Memory B cell (primary cell): Measurements from ENCODE around the gene FAM3D.

Experiments
- ATAC-seq: fragments of 150-1000 bp; cut with Tn5 transposase; 2 replicates; pipeline ENCODE4 v1.10.0; 2021; ENCODE audit warnings: low read depth, mild to moderate bottlenecking, moderate library complexity
- DNase-seq, 2 donors: peaks; one replicate each; pipeline ENCODE4 v3.0.0; 2022; ENCODE audit warnings: low spot score in 2 of 2
- H3K27ac Mint-ChIP-seq: one replicate; pipeline ENCODE4 v1.8.0; 2022; ENCODE audit warnings: mild to moderate bottlenecking, moderate library complexity, mixed read lengths
- H3K27me3 Mint-ChIP-seq: one replicate; pipeline ENCODE4 v1.8.0; 2022; ENCODE audit warnings: mixed read lengths
- H3K36me3 Mint-ChIP-seq: one replicate; pipeline ENCODE4 v1.8.0; 2022; ENCODE audit warnings: mild to moderate bottlenecking, mixed read lengths
- H3K4me1 Mint-ChIP-seq: one replicate; pipeline ENCODE4 v1.8.0; 2022; ENCODE audit warnings: mixed read lengths
- H3K4me3 Mint-ChIP-seq: one replicate; pipeline ENCODE4 v1.8.0; 2022; ENCODE audit warnings: mild to moderate bottlenecking, moderate library complexity, mixed read lengths
- H3K9me3 Mint-ChIP-seq: one replicate; pipeline ENCODE4 v1.8.0; 2022; ENCODE audit warnings: mixed read lengths

Gene FAM3D

GRCh38 chr3:58693940-58694850 lies 27.6 kb upstream of the FAM3D start:
- H3K4me1 Mint-ChIP-seq, result peaks cover 6% of the 10 kb centered on the region
- peaks cover 3% of the 10 kb centered on the region for H3K9me3 Mint-ChIP-seq

DNA sequence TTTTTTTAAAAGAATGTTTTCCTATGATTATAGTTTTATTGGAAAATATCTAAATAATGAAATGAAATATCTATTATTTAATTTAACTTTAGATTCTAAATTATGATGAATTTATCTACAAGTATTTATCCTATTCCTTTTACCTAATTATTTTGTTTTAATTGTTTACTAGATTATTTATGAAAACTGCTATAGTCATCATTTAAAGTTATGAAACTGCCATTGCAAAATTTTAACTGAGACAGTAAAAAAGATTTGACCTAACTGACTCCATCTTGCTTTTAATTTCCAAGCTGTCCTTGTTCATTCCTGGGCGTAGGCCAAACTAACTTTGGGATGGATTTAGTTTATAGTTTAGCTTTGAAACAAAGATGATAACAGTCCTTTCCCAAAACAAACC lies 25.9 kb upstream of the FAM3D start:
- DNase-seq (no peak), ATAC-seq (no peak)
- Mint-ChIP-seq H3K4me1 (peaks cover 5% of the 10 kb centered on the region), H3K4me3 (no peak overlapping the region), H3K9me3 (peaks cover 3% of the 10 kb centered on the region), H3K27me3 (peaks cover 8% of the 10 kb centered on the region), H3K27ac (no peak overlapping the region), H3K36me3 (no peaks in the 10 kb centered on the region)

More at GRCh38 chr3:58693940-58694850, 27.6 kb upstream of the FAM3D start:
- H3K27me3 Mint-ChIP-seq, result peaks cover 3% of the 10 kb centered on the region
- no peak overlapping the region for H3K27ac Mint-ChIP-seq
- ATAC-seq, result no peak
- H3K4me3 Mint-ChIP-seq, result no peak overlapping the region
- no peaks in the 10 kb centered on the region for H3K36me3 Mint-ChIP-seq
- no peak for DNase-seq

- H3K27ac Mint-ChIP-seq, result no peak overlapping the region
- no peak for ATAC-seq
- peaks cover 8% of the 10 kb centered on the region for H3K27me3 Mint-ChIP-seq
- H3K36me3 Mint-ChIP-seq, result no peaks in the 10 kb centered on the region
- DNase-seq, result no peak
- no peak overlapping the region for H3K4me3 Mint-ChIP-seq
- no peaks in the 10 kb centered on the region for H3K4me1 Mint-ChIP-seq
- peaks cover 3% of the 10 kb centered on the region for H3K9me3 Mint-ChIP-seq
These were observed 25.4 kb upstream of the FAM3D start for GRCh38 chr3:58691997-58692396.

GRCh38 chr3:58690490-58690889 lies 23.9 kb upstream of the FAM3D start:
- peaks cover 12% of the 10 kb centered on the region for H3K27me3 Mint-ChIP-seq
- H3K9me3 Mint-ChIP-seq, result peaks cover 3% of the 10 kb centered on the region
- no peak overlapping the region for H3K4me3 Mint-ChIP-seq
- no peak overlapping the region for H3K27ac Mint-ChIP-seq
- DNase-seq (no peak), ATAC-seq (no peak)
- no peaks in the 10 kb centered on the region for H3K4me1 Mint-ChIP-seq
- no peaks in the 10 kb centered on the region for H3K36me3 Mint-ChIP-seq

GRCh38 chr3:58688574-58688973 lies 22.0 kb upstream of the FAM3D start:
- H3K4me1 Mint-ChIP-seq, result no peaks in the 10 kb centered on the region
- no peaks in the 10 kb centered on the region for H3K36me3 Mint-ChIP-seq
- H3K27me3 Mint-ChIP-seq, result peaks cover 16% of the 10 kb centered on the region
- no peak overlapping the region for H3K27ac Mint-ChIP-seq
- no peak overlapping the region for H3K4me3 Mint-ChIP-seq
- DNase-seq, result no peak
- no peak for ATAC-seq
- peaks cover 3% of the 10 kb centered on the region for H3K9me3 Mint-ChIP-seq

DNA sequence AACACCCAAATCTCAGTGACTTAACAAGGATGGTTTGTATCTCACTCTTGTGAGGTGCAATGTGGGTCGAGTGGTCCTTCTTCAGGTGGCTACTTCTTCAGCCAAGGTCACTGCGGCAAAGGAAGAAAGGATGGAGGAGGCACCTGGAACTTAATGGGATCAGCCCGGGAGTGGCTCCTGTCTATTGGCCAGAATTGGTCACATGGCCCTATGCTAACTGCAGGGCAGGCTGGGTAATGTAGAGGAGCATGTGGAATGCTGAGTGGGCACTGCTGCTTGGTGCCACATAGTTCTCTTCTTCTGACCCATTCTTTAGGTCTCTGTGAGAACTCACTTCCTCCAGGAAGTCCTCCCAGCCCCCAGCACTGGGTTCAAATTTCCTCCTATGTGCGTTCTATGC lies 20.3 kb upstream of the FAM3D start:
- DNase-seq (no peak), ATAC-seq (no peak)
- Mint-ChIP-seq H3K27me3 (peaks cover 19% of the 10 kb centered on the region), H3K4me3 (no peak overlapping the region), H3K9me3 (no peaks in the 10 kb centered on the region), H3K27ac (no peak overlapping the region), H3K4me1 (no peaks in the 10 kb centered on the region), H3K36me3 (no peaks in the 10 kb centered on the region)

- H3K4me3 Mint-ChIP-seq, result no peak overlapping the region
- ATAC-seq (no peak), DNase-seq (no peak)
- no peaks in the 10 kb centered on the region for H3K4me1 Mint-ChIP-seq
- H3K27ac Mint-ChIP-seq, result no peak overlapping the region
- peaks cover 19% of the 10 kb centered on the region for H3K27me3 Mint-ChIP-seq
- H3K36me3 Mint-ChIP-seq, result no peaks in the 10 kb centered on the region
- H3K9me3 Mint-ChIP-seq, result no peaks in the 10 kb centered on the region
These were observed 19.1 kb upstream of the FAM3D start for GRCh38 chr3:58685641-58686040.

- no peak for DNase-seq
- ATAC-seq, result no peak
These were observed 16.9 kb upstream of the FAM3D start for GRCh38 chr3:58683466-58683865.

GRCh38 chr3:58683001-58683458 lies 16.5 kb upstream of the FAM3D start:
- peaks cover 15% of the 10 kb centered on the region for H3K27me3 Mint-ChIP-seq
- H3K4me3 Mint-ChIP-seq, result no peak overlapping the region
- DNase-seq (no peak), ATAC-seq (no peak)
- H3K36me3 Mint-ChIP-seq, result no peaks in the 10 kb centered on the region
- H3K27ac Mint-ChIP-seq, result no peak overlapping the region
- no peaks in the 10 kb centered on the region for H3K4me1 Mint-ChIP-seq
- no peaks in the 10 kb centered on the region for H3K9me3 Mint-ChIP-seq

More at GRCh38 chr3:58683466-58683865, 16.9 kb upstream of the FAM3D start:
- H3K27ac Mint-ChIP-seq, result no peak overlapping the region
- H3K9me3 Mint-ChIP-seq, result no peaks in the 10 kb centered on the region
- no peaks in the 10 kb centered on the region for H3K4me1 Mint-ChIP-seq
- peaks cover 15% of the 10 kb centered on the region for H3K27me3 Mint-ChIP-seq
- no peak overlapping the region for H3K4me3 Mint-ChIP-seq
- H3K36me3 Mint-ChIP-seq, result no peaks in the 10 kb centered on the region

DNA sequence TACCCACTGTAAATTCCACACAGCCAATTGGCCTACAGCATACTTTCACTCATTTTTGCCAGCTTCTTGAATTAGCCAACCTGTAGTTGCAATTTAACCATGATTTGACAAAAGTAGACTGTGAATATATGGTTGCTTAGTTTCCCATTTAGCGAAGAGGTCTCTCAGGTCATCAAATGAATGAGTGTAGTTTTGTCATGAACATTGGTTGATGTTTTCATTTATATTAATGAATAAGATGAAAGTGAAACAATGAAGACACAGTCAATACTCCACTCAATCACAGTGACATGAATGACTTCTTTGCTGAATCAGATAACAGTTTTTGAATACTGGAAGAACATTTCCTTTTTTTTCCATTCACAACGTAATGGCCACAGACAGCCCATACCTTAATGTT lies 15.3 kb upstream of the FAM3D start:
- H3K27me3 Mint-ChIP-seq, result peaks cover 17% of the 10 kb centered on the region
- no peak for ATAC-seq

GRCh38 chr3:58680879-58681525 lies 14.4 kb upstream of the FAM3D start:
- Mint-ChIP-seq H3K4me3 (no peak overlapping the region), H3K4me1 (no peaks in the 10 kb centered on the region), H3K27ac (no peak overlapping the region), H3K9me3 (peaks cover 5% of the 10 kb centered on the region), H3K27me3 (peaks cover 13% of the 10 kb centered on the region), H3K36me3 (peaks cover 2% of the 10 kb centered on the region)
- no peak for ATAC-seq
- no peak for DNase-seq

More for the DNA sequence above, 15.3 kb upstream of the FAM3D start:
- Mint-ChIP-seq H3K4me3 (no peak overlapping the region), H3K36me3 (peaks cover 2% of the 10 kb centered on the region), H3K27ac (no peak overlapping the region), H3K4me1 (no peaks in the 10 kb centered on the region), H3K9me3 (peaks cover 4% of the 10 kb centered on the region)
- DNase-seq, result no peak

- ATAC-seq (no peak), DNase-seq (no peak)
- Mint-ChIP-seq H3K27ac (no peak overlapping the region), H3K4me3 (no peak overlapping the region), H3K9me3 (peaks cover 10% of the 10 kb centered on the region), H3K36me3 (peaks cover 2% of the 10 kb centered on the region), H3K4me1 (no peaks in the 10 kb centered on the region), H3K27me3 (peaks cover 11% of the 10 kb centered on the region)
These were observed 13.5 kb upstream of the FAM3D start for GRCh38 chr3:58679974-58680666.

GRCh38 chr3:58679446-58679845 lies 12.9 kb upstream of the FAM3D start:
- peaks cover 10% of the 10 kb centered on the region for H3K9me3 Mint-ChIP-seq
- H3K4me3 Mint-ChIP-seq, result no peak overlapping the region
- H3K27ac Mint-ChIP-seq, result no peak overlapping the region

More at GRCh38 chr3:58679446-58679845, 12.9 kb upstream of the FAM3D start:
- Mint-ChIP-seq H3K4me1 (no peaks in the 10 kb centered on the region), H3K27me3 (peaks cover 11% of the 10 kb centered on the region), H3K36me3 (peaks cover 2% of the 10 kb centered on the region)
- no peak for DNase-seq
- no peak for ATAC-seq
